D721Med (cell line): Measurements from ENCODE around the gene LTBP3.

Experiments
- DNase-seq: peaks from one replicate; pipeline ENCODE4 v3.0.0; 2011; ENCODE audit warnings: low spot score; ENCODE audit not compliant: insufficient read length
- FAIRE-seq: peaks from 2 replicates; lab custom pipeline; 2011; peaks lifted over from hg19 to GRCh38; lab: Jason Lieb, UNC
- CTCF ChIP-seq: IDR thresholded peaks from 2 replicates; pipeline ENCODE4 v1.5.1; 2012; ENCODE audit warnings: mild to moderate bottlenecking, control low read depth; ENCODE audit not compliant: insufficient read depth; ENCODE audit errors: missing control alignments

LTBP3 gene

GRCh38 chr11:65551572-65552387, 6.4 kb downstream of the LTBP3 start:
- no peak for FAIRE-seq
- TF ChIP-seq CTCF: peak; percentile 46
- DNase-seq: no peak

GRCh38 chr11:65549096-65549495, 9.1 kb downstream of the LTBP3 start:
- FAIRE-seq: no peak
- DNase-seq: no peak
- no peak for TF ChIP-seq CTCF

- DNase-seq (no peak), FAIRE-seq (no peak)
- no peak for TF ChIP-seq CTCF
Observed at GRCh38 chr11:65548395-65548794, 9.8 kb downstream of the LTBP3 start.

GRCh38 chr11:65547446-65548125, 10.6 kb downstream of the LTBP3 start:
- TF ChIP-seq CTCF: no peak
- FAIRE-seq: no peak
- no peak for DNase-seq

GRCh38 chr11:65546217-65546958, 11.8 kb downstream of the LTBP3 start:
- FAIRE-seq (no peak), DNase-seq (peak; percentile 68)
- no peak for TF ChIP-seq CTCF

GRCh38 chr11:65545853-65546216, 12.3 kb downstream of the LTBP3 start:
- no peak for TF ChIP-seq CTCF
- DNase-seq (no peak), FAIRE-seq (no peak)
